ENCODE data around the gene GTF2H2C. TPM values are rescaled to one million over a fixed set of nuclear protein-coding genes. Genes with fewer than 3 reads are reported as not detected.

GTF2H2C gene
- total and polyA plus RNA-seq, 7 donors = 12.0 to 21.6 (median 18.2) TPM

- no peak overlapping the region for H3K27ac ChIP-seq
- no peaks in the 10 kb centered on the region for H3K9me3 ChIP-seq
- H3K4me3 ChIP-seq = no peak overlapping the region
- intact Hi-C loops (cut with DNase I) = no loop called here
- H3K4me1 ChIP-seq = no peaks in the 10 kb centered on the region
- no peak for DNase-seq
- 26 to 68% methylated on average over 2 of the region's 2 CpGs for WGBS, 2 donors
- no peaks in the 10 kb centered on the region for H3K27me3 ChIP-seq
- no peaks in the 10 kb centered on the region for H3K36me3 ChIP-seq
- TF ChIP-seq EP300 (IDR thresholded peaks at IDR 0.05) (no peak), POLR2A (IDR thresholded peaks at IDR 0.05) (no peak)
Measured at GRCh38 chr5:69519285-69519684, 40.7 kb upstream of the GTF2H2C start.

- 45 to 73% methylated on average over 3 of the region's 3 CpGs for WGBS, 2 donors
- no peak for TF ChIP-seq POLR2AphosphoS5 (IDR thresholded peaks at IDR 0.05)
- no peak for TF ChIP-seq POLR2A (IDR thresholded peaks at IDR 0.05)
- no peak for TF ChIP-seq EP300 (IDR thresholded peaks at IDR 0.05)
- Histone ChIP-seq H3K36me3 (no peaks in the 10 kb centered on the region), H3K4me3 (no peak overlapping the region), H3K27ac (no peak overlapping the region), H3K4me1 (no peaks in the 10 kb centered on the region), H3K27me3 (no peaks in the 10 kb centered on the region), H3K9me3 (no peaks in the 10 kb centered on the region)
- intact Hi-C loops (cut with DNase I) = no loop called here
- DNase-seq = no peak
Measured at GRCh38 chr5:69522035-69522434, 38.0 kb upstream of the GTF2H2C start.

- H3K4me1 ChIP-seq = no peaks in the 10 kb centered on the region
- no peak for DNase-seq
- no peak overlapping the region for H3K4me3 ChIP-seq
- H3K36me3 ChIP-seq = no peaks in the 10 kb centered on the region
- TF ChIP-seq POLR2AphosphoS5 (IDR thresholded peaks at IDR 0.05) (no peak), EP300 (IDR thresholded peaks at IDR 0.05) (no peak), POLR2A (IDR thresholded peaks at IDR 0.05) (no peak), CTCF (IDR thresholded peaks at IDR 0.05) (no peak)
- intact Hi-C loops (cut with DNase I) = no loop called here
- H3K27ac ChIP-seq = no peak overlapping the region
- no peaks in the 10 kb centered on the region for H3K9me3 ChIP-seq
- WGBS, 2 donors = 15 to 63% methylated on average over 2 of the region's 2 CpGs
- no peaks in the 10 kb centered on the region for H3K27me3 ChIP-seq
Measured at GRCh38 chr5:69525490-69525889, 34.5 kb upstream of the GTF2H2C start.

- H3K4me1 ChIP-seq = no peaks in the 10 kb centered on the region
- TF ChIP-seq POLR2AphosphoS5 (IDR thresholded peaks at IDR 0.05) (no peak), CTCF (IDR thresholded peaks at IDR 0.05) (no peak), EP300 (IDR thresholded peaks at IDR 0.05) (no peak), POLR2A (IDR thresholded peaks at IDR 0.05) (no peak)
- H3K27ac ChIP-seq = no peak overlapping the region
- H3K27me3 ChIP-seq = no peaks in the 10 kb centered on the region
- 95 to 98% methylated on average over 9 of the region's 9 CpGs for WGBS, 2 donors
- no peak for DNase-seq
- no peaks in the 10 kb centered on the region for H3K9me3 ChIP-seq
- H3K4me3 ChIP-seq = no peak overlapping the region
- H3K36me3 ChIP-seq = no peaks in the 10 kb centered on the region
- intact Hi-C loops (cut with DNase I) = no loop called here
Measured at GRCh38 chr5:69526660-69527059, 33.3 kb upstream of the GTF2H2C start.

- Histone ChIP-seq H3K27ac (no peak overlapping the region), H3K4me1 (no peaks in the 10 kb centered on the region), H3K4me3 (no peak overlapping the region), H3K27me3 (no peaks in the 10 kb centered on the region), H3K9me3 (no peaks in the 10 kb centered on the region), H3K36me3 (no peaks in the 10 kb centered on the region)
- no peak for TF ChIP-seq CTCF (IDR thresholded peaks at IDR 0.05)
- TF ChIP-seq POLR2AphosphoS5 (IDR thresholded peaks at IDR 0.05) = no peak
- no peak for TF ChIP-seq EP300 (IDR thresholded peaks at IDR 0.05)
- no peak for TF ChIP-seq POLR2A (IDR thresholded peaks at IDR 0.05)
- WGBS, 2 donors = 91 to 94% methylated on average over 7 of the region's 7 CpGs
- DNase-seq = no peak
- intact Hi-C loops (cut with DNase I) = no loop called here
Measured at GRCh38 chr5:69527128-69527770, 32.7 kb upstream of the GTF2H2C start.

GRCh38 chr5:69528035-69528434 is 32.0 kb upstream of the GTF2H2C start:
- Histone ChIP-seq H3K27ac (no peak overlapping the region), H3K4me1 (no peaks in the 10 kb centered on the region), H3K36me3 (no peaks in the 10 kb centered on the region), H3K4me3 (no peak overlapping the region), H3K9me3 (no peaks in the 10 kb centered on the region), H3K27me3 (no peaks in the 10 kb centered on the region)
- TF ChIP-seq POLR2A (IDR thresholded peaks at IDR 0.05) (no peak), CTCF (IDR thresholded peaks at IDR 0.05) (no peak), POLR2AphosphoS5 (IDR thresholded peaks at IDR 0.05) (no peak), EP300 (IDR thresholded peaks at IDR 0.05) (no peak)
- 53 to 71% methylated on average over 5 of the region's 5 CpGs for WGBS, 2 donors
- DNase-seq = no peak
- intact Hi-C loops (cut with DNase I) = no loop called here
